Naive thymus-derived CD8-positive, alpha-beta T cell (primary cell): Measurements from ENCODE around the gene KLHDC9. TPM values are rescaled to one million over a fixed set of nuclear protein-coding genes. Genes with fewer than 3 reads are reported as not detected.
"Not testable (repeated sequence)": the region's sequence is repeated elsewhere in the genome, so short reads cannot be mapped to it uniquely, and the experiment has no call there.

Experiments
- ATAC-seq, 2 donors: fragments of 150-1000 bp; cut with Tn5 transposase in 1 of 2; sonication (Bioruptor Pico), chemical (Tn5 transposase) in 1 of 2; 1 replicate in 1 of 2; 2 replicates in 1 of 2; pipeline ENCODE4 v1.10.0; 2021; ENCODE audit warnings: mild to moderate bottlenecking in 2 of 2, moderate library complexity in 2 of 2
- POLR2A ChIA-PET: fragments of 350-600 bp; sonication (Branson Sonifier 250); formaldehyde crosslinking; loops from one replicate; lab custom pipeline; 2021; ENCODE audit warnings: antibody characterized with exemption; lab: Charles Lee
- DNase-seq, 10 donors: peaks; one replicate each; pipeline versions ENCODE4 v3.0.0 to v3.0.0-alpha.2; 2020 to 2022
- H3K27ac Mint-ChIP-seq, 10 donors: one replicate each; pipeline ENCODE4 v1.8.0; 2020 to 2022; ENCODE audit warnings: mild to moderate bottlenecking in 10 of 10, mixed read lengths in 10 of 10, moderate library complexity in 4 of 10, inconsistent platforms in 1 of 10
- H3K27me3 Mint-ChIP-seq, 5 donors: one replicate each; pipeline ENCODE4 v1.8.0; 2021 to 2022; ENCODE audit warnings: mixed read lengths in 5 of 5
- H3K36me3 Mint-ChIP-seq, 3 donors: one replicate each; pipeline ENCODE4 v1.8.0; 2020 to 2022; ENCODE audit warnings: mixed read lengths in 3 of 3, mild to moderate bottlenecking in 2 of 3, inconsistent platforms in 1 of 3
- H3K4me1 Mint-ChIP-seq, 4 donors: one replicate each; pipeline ENCODE4 v1.8.0; 2021 to 2022; ENCODE audit warnings: mixed read lengths in 4 of 4
- H3K4me3 Mint-ChIP-seq, 10 donors: one replicate each; pipeline ENCODE4 v1.8.0; 2020 to 2022; ENCODE audit warnings: mild to moderate bottlenecking in 10 of 10, mixed read lengths in 10 of 10, moderate library complexity in 6 of 10, inconsistent platforms in 1 of 10
- H3K9me3 Mint-ChIP-seq, 9 donors: one replicate each; pipeline ENCODE4 v1.8.0; 2020 to 2022; ENCODE audit warnings: mixed read lengths in 9 of 9, mild to moderate bottlenecking in 3 of 9, inconsistent platforms in 1 of 9, moderate library complexity in 1 of 9
- polyA plus RNA-seq, 3 donors: library from polyadenylated mRNA; unstranded; fragments of 300-500 nt; fragmentation: Illumina TruSeq; gene quantifications; one replicate each; pipeline ENCODE4 v1.2.3, GENCODE V29; 2021
- total RNA-seq, 8 experiments: library from RNA in 2 of 8; stranded (reverse) in 2 of 8; gene quantifications; one replicate each; pipeline ENCODE4 v1.2.3 and lab custom pipeline; 2021 to 2026

Gene KLHDC9, protein sequence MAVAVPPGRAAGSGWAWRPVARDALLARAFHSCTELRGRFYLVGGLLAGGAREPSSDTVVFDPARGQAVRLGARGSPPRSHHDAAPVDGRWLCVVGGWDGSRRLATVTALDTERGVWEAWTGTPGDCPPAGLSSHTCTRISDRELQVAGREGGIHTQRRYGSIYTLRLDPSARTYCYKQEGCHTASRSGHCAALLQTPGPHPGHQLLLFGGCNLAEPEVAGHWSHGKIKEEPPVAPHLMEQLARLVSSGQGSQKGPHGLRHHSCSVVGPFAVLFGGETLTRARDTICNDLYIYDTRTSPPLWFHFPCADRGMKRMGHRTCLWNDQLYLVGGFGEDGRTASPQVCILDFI
- total RNA-seq = under 1 TPM; 0.60 to 0.96 TPM
- polyA plus RNA-seq = 1 to 10 TPM in 1 of 3 donors, under 1 TPM in 2; 0.30 to 1.5 (median 0.62) TPM
- 0 to 0.60 (median 0.22) reads per million in 6 experiments for total RNA-seq (lab: John Stamatoyannopoulos, UW)

DNA sequence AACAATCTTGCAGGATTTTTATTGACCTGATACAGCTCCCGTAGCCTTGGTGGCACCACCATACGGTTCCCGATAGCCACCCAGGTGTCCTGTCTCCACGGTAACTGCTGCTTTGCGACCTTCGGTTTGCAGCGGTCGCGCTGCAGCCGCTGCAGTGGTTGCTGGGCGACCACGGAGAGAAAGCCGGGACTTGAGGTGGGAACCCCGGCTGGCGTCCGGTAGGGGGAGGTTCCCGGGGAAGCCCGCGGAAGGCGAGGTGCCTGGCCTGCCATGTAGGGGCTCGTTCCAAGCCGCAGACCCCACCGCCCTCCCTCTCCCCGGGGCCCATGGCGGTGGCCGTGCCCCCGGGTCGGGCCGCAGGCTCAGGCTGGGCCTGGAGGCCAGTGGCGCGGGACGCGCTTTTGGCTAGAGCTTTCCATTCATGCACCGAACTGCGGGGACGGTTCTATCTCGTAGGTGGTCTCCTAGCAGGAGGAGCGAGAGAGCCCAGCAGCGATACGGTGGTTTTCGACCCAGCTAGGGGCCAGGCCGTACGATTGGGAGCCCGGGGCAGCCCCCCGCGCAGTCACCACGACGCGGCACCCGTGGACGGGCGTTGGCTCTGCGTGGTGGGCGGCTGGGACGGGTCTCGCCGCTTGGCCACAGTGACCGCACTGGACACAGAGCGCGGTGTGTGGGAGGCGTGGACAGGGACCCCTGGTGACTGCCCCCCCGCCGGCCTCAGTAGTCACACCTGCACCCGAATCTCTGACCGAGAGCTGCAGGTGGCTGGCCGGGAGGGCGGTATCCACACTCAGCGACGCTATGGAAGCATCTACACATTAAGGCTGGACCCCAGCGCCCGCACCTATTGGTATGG, at the start of gene KLHDC9:
KLHDC9 (plus strand) TSS at position 152 of the 859 bp plus-strand sequence; CDS start at position 327, 175 bp downstream.
- H3K27ac Mint-ChIP-seq = peak within 1 kb of the TSS; percentile 83 to 100 (median 88)
- peaks cover 0 to 4% (median 0%) of the 10 kb centered on the region in 5 donors for H3K27me3 Mint-ChIP-seq
- peaks cover 0 to 5% (median 0%) of the 10 kb centered on the region in 9 donors for H3K9me3 Mint-ChIP-seq
- peak; percentile 33 to 79 (median 60) for DNase-seq
- POLR2A ChIA-PET = interaction anchor here (0.6 to 8.7 kb wide), 23 partner anchors 14 to 330 kb away, joined by 3 to 119 read pairs (median 4); partner anchors contain the start of genes ARHGAP30, F11R, NIT1 and PFDN2
- peaks cover 16 to 29% (median 25%) of the 10 kb centered on the region in 4 donors for H3K4me1 Mint-ChIP-seq
- ATAC-seq = peak; percentile 71 to 78
- H3K4me3 Mint-ChIP-seq = peak within 1 kb of the TSS; percentile 83 to 96 (median 92)
- peaks cover 0 to 35% (median 0%) of the 10 kb centered on the region in 3 donors for H3K36me3 Mint-ChIP-seq

DNA sequence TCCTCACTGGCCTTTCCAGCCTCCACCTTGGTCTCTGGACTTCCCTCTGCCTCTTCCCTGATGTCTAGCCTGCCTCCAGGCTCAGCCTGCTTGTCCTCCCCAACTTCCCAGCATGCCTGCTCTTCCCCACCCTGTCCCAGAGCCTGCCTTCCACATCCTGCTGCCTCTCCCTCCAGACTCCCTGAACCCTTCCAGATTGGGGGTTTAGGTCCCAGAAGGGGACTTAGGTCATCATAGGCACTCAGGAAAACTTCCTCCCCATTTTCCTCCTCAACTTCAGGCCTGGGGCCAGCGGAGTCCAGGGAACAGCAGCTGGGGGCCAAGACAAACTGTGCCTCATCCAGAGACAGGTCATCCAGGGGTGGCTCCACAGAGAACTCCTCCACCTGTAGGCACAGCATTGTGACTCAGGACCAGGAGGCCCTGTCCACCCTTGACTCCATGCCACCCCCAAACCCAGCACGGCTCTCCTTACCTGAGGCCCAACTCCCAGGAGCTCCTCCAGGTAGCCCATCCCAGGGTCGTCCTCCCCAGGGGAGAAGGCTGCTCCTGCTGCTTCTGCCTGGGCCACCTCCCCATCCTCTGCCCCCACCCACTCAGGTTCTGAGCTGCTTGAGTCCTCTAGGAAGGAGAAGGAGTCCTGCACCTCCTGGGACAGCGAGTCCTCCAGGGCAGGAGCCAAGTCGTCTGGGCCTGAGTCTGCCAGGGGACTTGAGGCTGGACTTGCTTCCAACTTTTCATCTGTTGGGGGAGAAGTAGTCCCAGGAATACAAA, 49.0 kb upstream of the KLHDC9 start:
- H3K9me3 Mint-ChIP-seq = no peaks in the 10 kb centered on the region
- peak overlapping the region in 9 of 10 donors; percentile 52 to 98 (median 78) for H3K27ac Mint-ChIP-seq
- POLR2A ChIA-PET = interaction anchor here (0.5 to 15.7 kb wide), 4 partner anchors 10 to 400 kb away, joined by 4 to 429 read pairs (median 4); partner anchors contain the start of genes ARHGAP30 and TSTD1
- H3K4me3 Mint-ChIP-seq = no peak overlapping the region
- H3K4me1 Mint-ChIP-seq = peaks cover 33 to 60% (median 47%) of the 10 kb centered on the region in 4 donors
- H3K36me3 Mint-ChIP-seq = peaks cover 0 to 74% (median 18%) of the 10 kb centered on the region in 3 donors
- H3K27me3 Mint-ChIP-seq = no peaks in the 10 kb centered on the region
- DNase-seq (no peak), ATAC-seq (no peak)

DNA sequence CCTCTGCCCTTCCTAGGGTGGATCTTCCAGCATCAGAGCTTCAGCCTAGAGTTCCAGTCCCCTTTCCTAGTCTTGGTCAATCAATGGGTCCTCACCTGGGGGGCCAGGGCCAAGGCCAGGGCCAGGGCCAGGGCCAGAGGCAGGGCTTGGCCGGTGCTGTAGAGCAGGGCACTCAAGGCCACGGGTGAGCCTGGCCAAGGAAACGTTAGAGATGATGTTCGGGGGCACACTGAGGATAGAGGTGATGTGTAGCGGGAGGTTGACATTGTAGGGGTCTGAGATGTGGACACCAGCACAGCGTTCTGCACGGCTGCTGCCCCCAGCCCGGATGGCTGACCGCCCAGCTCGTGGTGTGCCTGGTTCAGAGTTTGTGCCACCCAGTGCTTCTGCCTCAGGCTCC, 46.9 kb upstream of the KLHDC9 start:
- no peaks in the 10 kb centered on the region for H3K27me3 Mint-ChIP-seq
- H3K36me3 Mint-ChIP-seq = peaks cover 0 to 86% (median 19%) of the 10 kb centered on the region in 3 donors
- H3K9me3 Mint-ChIP-seq = no peaks in the 10 kb centered on the region
- DNase-seq (no peak), ATAC-seq (no peak)
- peaks cover 22 to 48% (median 41%) of the 10 kb centered on the region in 4 donors for H3K4me1 Mint-ChIP-seq
- no peak overlapping the region for H3K4me3 Mint-ChIP-seq
- POLR2A ChIA-PET = interaction anchor here (0.8 to 15.7 kb wide), 3 partner anchors 10 to 18 kb away, joined by 3 to 429 read pairs (median 4); partner anchors contain the start of gene ARHGAP30
- peak overlapping the region in 1 of 10 donors; percentile 59 for H3K27ac Mint-ChIP-seq

DNA sequence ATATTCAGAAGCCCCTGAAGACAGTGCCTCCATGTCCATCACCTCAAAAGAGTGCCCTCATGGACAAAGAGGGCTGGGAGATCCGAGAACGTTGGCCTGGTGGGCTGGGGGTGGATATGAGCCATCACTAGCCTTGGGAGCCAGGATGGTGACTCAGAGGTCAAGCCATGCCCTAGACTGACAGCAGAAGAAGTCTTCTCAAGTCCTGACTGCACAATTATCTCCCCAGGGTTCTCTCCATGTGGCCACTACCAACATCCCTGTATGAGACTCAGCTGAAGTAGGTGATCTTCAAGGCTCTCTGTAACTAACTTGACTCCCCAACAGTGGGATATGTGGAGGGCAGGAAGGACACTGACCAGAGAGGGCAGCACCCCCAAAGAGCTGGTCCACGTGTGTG, 45.3 kb upstream of the KLHDC9 start:
- H3K27me3 Mint-ChIP-seq = no peaks in the 10 kb centered on the region
- H3K4me1 Mint-ChIP-seq = peaks cover 26 to 52% (median 47%) of the 10 kb centered on the region in 4 donors
- DNase-seq (no peak), ATAC-seq (no peak)
- peaks cover 5 to 93% (median 22%) of the 10 kb centered on the region in 3 donors for H3K36me3 Mint-ChIP-seq
- no peaks in the 10 kb centered on the region for H3K9me3 Mint-ChIP-seq
- H3K4me3 Mint-ChIP-seq = no peak overlapping the region
- POLR2A ChIA-PET = no interaction called here
- H3K27ac Mint-ChIP-seq = peak overlapping the region in 9 of 10 donors; percentile 13 to 90 (median 75)

DNA sequence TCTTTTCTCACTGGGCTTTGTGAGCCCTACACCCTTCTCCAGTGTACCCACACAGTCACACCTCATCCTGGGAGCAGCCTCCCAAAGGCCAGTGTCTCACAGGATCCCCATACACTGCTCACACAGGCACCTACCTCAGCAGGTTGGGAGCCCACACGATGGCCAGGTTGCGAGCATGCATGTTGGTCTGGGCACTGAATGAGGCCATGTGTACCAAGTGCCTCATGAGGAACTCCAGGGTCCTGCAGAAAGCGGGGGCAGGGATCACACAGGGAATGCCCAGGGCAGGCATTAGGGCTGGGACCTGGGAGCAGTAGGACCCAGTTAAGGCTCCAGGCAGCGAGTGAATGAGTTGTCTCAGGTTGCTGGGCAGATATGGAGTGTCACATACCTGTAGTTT, 43.9 kb upstream of the KLHDC9 start:
- Mint-ChIP-seq H3K4me1 (peaks cover 19 to 49% (median 41%) of the 10 kb centered on the region in 4 donors), H3K4me3 (no peak overlapping the region), H3K36me3 (peaks cover 5 to 94% (median 22%) of the 10 kb centered on the region in 3 donors), H3K27me3 (no peaks in the 10 kb centered on the region), H3K9me3 (no peaks in the 10 kb centered on the region), H3K27ac (peak overlapping the region in 5 of 10 donors; percentile 44 to 73 (median 59))
- POLR2A ChIA-PET = interaction anchor here (1.1 to 1.8 kb wide), 5 partner anchors 8 to 44 kb away, joined by 3 to 9 read pairs (median 4); partner anchors contain the start of genes ARHGAP30, KLHDC9 and USF1
- no peak for ATAC-seq
- DNase-seq = no peak

DNA sequence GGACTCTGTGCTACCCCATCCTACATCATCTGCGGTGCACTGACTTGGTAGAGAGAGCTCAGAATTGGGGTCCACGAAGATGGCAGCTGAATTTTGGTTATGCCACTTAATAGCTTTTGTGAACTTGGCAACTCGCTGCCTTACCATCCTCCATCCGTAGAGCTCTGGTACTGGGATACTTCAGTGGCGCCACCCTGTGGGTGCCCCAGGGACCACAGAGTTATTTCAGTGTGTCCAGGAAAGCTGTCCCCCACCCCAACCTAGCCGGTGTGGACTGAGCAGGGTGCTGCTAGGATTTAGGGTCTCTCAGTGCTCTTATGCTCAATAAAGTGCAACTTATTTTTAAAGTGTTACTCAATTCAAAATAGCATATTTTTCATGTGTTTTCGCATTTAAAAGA, 43.4 kb upstream of the KLHDC9 start:
- no peak for ATAC-seq
- peaks cover 5 to 94% (median 19%) of the 10 kb centered on the region in 3 donors for H3K36me3 Mint-ChIP-seq
- no peak for DNase-seq
- POLR2A ChIA-PET = interaction anchor here (1.1 to 1.8 kb wide), 5 partner anchors 9 to 43 kb away, joined by 3 to 9 read pairs (median 4); partner anchors contain the start of genes ARHGAP30, KLHDC9 and USF1
- H3K4me1 Mint-ChIP-seq = peaks cover 23 to 54% (median 45%) of the 10 kb centered on the region in 4 donors
- H3K27me3 Mint-ChIP-seq = no peaks in the 10 kb centered on the region
- H3K4me3 Mint-ChIP-seq = no peak overlapping the region
- peak overlapping the region in 2 of 10 donors; percentile 49 to 66 for H3K27ac Mint-ChIP-seq
- H3K9me3 Mint-ChIP-seq = no peaks in the 10 kb centered on the region

DNA sequence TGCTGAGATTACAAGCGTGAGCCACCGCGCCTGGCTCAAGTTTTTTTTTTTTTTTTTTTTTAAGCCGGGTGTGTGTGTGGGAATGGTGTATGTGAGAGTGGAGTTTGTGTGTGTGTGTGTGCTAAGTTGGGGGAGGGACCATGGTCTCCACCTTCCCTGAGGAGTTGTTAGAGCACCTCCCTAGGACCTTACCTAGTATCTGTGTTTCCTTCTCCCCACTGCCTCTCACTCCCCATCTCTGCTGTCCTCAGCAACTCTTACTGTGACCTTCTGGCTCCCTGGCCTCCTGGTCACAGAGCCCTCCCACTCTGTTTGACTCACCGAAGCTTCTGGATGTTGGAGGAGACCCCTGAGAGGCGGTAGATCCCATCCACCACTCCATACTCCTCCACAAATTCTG, 38.9 kb upstream of the KLHDC9 start:
- DNase-seq (no peak), ATAC-seq (no peak)
- peaks cover 34 to 78% (median 68%) of the 10 kb centered on the region in 4 donors for H3K4me1 Mint-ChIP-seq
- H3K36me3 Mint-ChIP-seq = peaks cover 5 to 89% (median 13%) of the 10 kb centered on the region in 3 donors
- peak overlapping the region in 6 of 10 donors; percentile 12 to 72 (median 48) for H3K4me3 Mint-ChIP-seq
- no peaks in the 10 kb centered on the region for H3K27me3 Mint-ChIP-seq
- H3K27ac Mint-ChIP-seq = peak overlapping the region; percentile 68 to 96 (median 84)
- POLR2A ChIA-PET = interaction anchor here (5.8 to 6.0 kb wide), 2 partner anchors 10 to 13 kb away, joined by 36 to 38 read pairs; partner anchors contain the start of genes ARHGAP30 and USF1
- H3K9me3 Mint-ChIP-seq = no peaks in the 10 kb centered on the region

DNA sequence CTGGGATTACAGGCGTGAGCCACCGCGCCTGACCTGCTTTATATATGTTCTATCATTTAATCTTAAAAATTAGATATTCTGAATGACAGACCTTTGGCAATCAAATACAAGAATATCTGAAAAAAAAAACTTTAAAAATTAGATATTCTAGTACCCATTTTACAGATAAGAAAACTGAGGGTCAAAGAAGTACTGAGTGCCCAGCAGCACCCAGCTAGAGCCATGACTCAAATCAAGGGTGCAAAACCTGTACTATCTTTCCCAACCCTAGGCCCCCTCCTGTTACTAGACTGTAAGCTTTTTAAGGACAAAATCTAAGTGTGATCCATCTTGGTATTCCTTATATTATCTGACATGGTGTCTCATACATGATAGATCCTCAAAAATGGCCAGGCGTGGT, 36.7 kb upstream of the KLHDC9 start:
- POLR2A ChIA-PET = interaction anchor here (0.6 to 6.0 kb wide), 4 partner anchors 8 to 54 kb away, joined by 3 to 38 read pairs (median 20); partner anchors contain the start of genes ARHGAP30 and USF1
- Mint-ChIP-seq H3K27ac (peak overlapping the region; percentile 58 to 97 (median 85)), H3K4me1 (peaks cover 37 to 85% (median 80%) of the 10 kb centered on the region in 4 donors), H3K36me3 (peaks cover 4 to 89% (median 16%) of the 10 kb centered on the region in 3 donors), H3K4me3 (peak overlapping the region in 5 of 10 donors; percentile 7 to 88 (median 65)), H3K9me3 (no peaks in the 10 kb centered on the region), H3K27me3 (no peaks in the 10 kb centered on the region)
- ATAC-seq (no peak), DNase-seq (no peak)

DNA sequence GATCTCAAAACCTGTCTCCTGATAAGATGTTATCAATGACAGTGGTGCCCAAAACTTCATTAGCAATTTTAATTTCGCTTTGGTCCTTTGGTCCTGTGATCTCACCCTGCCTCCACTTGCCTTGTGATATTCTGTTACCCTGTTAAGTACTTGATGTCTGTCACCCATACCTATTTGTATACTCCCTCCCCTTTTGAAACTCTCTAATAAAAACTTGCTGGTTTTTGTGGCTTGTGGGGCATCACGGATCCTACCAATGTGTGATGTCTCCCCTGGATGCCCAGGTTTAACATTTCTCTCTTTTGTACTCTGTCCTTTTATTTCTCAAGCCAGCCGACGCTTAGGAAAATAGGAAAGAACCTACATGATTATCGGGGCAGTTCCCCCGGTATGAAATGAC, 34.2 kb upstream of the KLHDC9 start:
- H3K4me1 Mint-ChIP-seq = peaks cover 47 to 87% (median 84%) of the 10 kb centered on the region in 4 donors
- DNase-seq, ATAC-seq, H3K9me3 Mint-ChIP-seq, H3K27me3 Mint-ChIP-seq: not testable (repeated sequence)
- peaks cover 4 to 83% (median 22%) of the 10 kb centered on the region in 3 donors for H3K36me3 Mint-ChIP-seq
- peak overlapping the region; percentile 64 to 100 (median 81) for H3K4me3 Mint-ChIP-seq
- POLR2A ChIA-PET = interaction anchor here (0.9 to 10.2 kb wide), 2 partner anchors 19 to 237 kb away, joined by 3 to 429 read pairs; partner anchors contain the start of genes TSTD1 and USF1
- H3K27ac Mint-ChIP-seq = peak overlapping the region; percentile 77 to 97 (median 92)

DNA sequence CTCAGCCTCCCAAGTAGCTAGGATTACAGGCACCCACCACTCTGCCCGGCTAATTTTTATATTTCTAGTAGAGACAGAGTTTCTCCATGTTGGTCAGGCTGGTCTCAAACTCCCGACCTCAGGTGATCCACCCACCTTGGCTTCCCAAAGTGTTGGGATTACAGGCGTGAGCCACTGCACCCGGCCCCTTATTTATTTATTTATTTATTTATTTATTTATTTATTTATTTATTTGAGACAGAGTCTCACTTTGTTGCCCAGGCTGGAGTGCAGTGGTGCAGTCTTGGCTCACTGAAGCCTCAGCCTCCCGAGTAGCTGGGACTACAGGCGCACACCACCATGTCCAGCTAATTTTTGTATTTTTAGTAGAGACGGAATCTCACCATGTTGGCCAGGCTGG, 32.5 kb upstream of the KLHDC9 start:
- H3K4me1 Mint-ChIP-seq = peaks cover 45 to 83% (median 77%) of the 10 kb centered on the region in 4 donors
- peaks cover 4 to 66% (median 21%) of the 10 kb centered on the region in 3 donors for H3K36me3 Mint-ChIP-seq
- H3K4me3 Mint-ChIP-seq = peak overlapping the region; percentile 64 to 100 (median 95)
- DNase-seq = peak in 1 of 10 donors; percentile 35
- not testable (repeated sequence) for H3K27me3 Mint-ChIP-seq, ATAC-seq, H3K9me3 Mint-ChIP-seq
- H3K27ac Mint-ChIP-seq = peak overlapping the region; percentile 25 to 97 (median 88)
- POLR2A ChIA-PET = interaction anchor here (7.5 to 10.2 kb wide), 2 partner anchors 21 to 31 kb away, joined by 119 to 429 read pairs; partner anchors contain the start of genes KLHDC9, TSTD1 and USF1
